Ishikawa (cell line): ENCODE results near the gene SKIC2.

ENCODE experiments used
- CEBPB ChIP-seq: IDR thresholded peaks from 2 replicates; pipeline ENCODE4 v1.6.1; 2012
- CREB1 ChIP-seq: IDR thresholded peaks from 2 replicates; pipeline ENCODE4 v1.6.1; 2012; ENCODE audit warnings: low read depth
- EGR1 ChIP-seq: IDR thresholded peaks from 2 replicates; pipeline ENCODE4 v1.6.1; 2012
- EP300 ChIP-seq: IDR thresholded peaks from 2 replicates; pipeline ENCODE4 v1.6.1; 2012; ENCODE audit warnings: borderline replicate concordance
- FOXM1 ChIP-seq: IDR thresholded peaks from 2 replicates; pipeline ENCODE4 v1.6.1; 2012; ENCODE audit warnings: low read depth, borderline replicate concordance
- NFIC ChIP-seq: IDR thresholded peaks from 2 replicates; pipeline ENCODE4 v1.6.1; 2012
- RAD21 ChIP-seq: IDR thresholded peaks from 2 replicates; pipeline ENCODE4 v1.6.1; 2012; ENCODE audit warnings: low read depth
- TAF1 ChIP-seq: IDR thresholded peaks from 2 replicates; pipeline ENCODE4 v1.6.1; 2012; ENCODE audit warnings: low read depth, mild to moderate bottlenecking
- TCF12 ChIP-seq: IDR thresholded peaks from 2 replicates; pipeline ENCODE4 v1.6.1; 2012; ENCODE audit warnings: low read depth
- TEAD4 ChIP-seq: IDR thresholded peaks from 2 replicates; pipeline ENCODE4 v1.6.1; 2012
- YY1 ChIP-seq: IDR thresholded peaks from 2 replicates; pipeline ENCODE4 v1.6.1; 2012; ENCODE audit warnings: low read depth
- ZBTB7A ChIP-seq: IDR thresholded peaks from 2 replicates; pipeline ENCODE4 v1.6.1; 2012; ENCODE audit warnings: low read depth
- TF ChIP-seq, protein P1 (sequence below): IDR thresholded peaks from 2 replicates; pipeline ENCODE4 v1.6.1; 2012
- TF ChIP-seq, protein P2 (sequence below): IDR thresholded peaks from 2 replicates; pipeline ENCODE4 v1.6.1; 2012; ENCODE audit warnings: low read depth, mild to moderate bottlenecking
- TF ChIP-seq, protein P3 (sequence below): IDR thresholded peaks from 2 replicates; pipeline ENCODE4 v1.6.1; 2012

SKIC2 gene

DNA sequence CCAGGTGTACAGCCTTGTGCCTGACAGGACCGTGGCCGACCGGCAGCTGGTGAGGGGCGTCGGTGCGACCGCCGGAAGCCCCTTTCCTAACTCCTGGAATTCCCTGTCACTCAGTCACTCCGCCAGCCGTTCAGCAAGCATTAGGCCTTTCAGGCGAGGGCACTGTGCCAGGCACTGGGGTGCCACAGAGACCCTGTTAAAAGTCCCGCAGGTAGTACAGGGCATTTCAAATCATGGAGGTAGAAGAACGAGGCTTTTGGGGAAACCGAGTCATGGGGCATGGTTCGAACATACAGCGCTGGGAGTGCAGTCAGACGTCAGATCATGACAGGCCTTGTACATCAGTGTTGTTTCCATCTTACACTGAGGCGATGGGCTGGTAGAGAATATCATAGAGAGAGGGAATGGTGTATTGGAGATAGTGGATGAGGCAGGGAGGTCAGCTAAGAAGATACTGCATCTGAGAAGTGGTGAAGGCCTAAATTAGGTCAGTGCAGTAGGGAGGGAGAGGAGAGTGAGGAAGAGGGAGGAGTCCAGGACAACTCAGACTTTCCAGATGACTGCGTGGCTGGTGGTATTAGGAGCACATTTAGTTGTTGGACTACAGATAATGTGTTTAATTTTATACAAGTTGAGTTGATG lies 13.9 kb downstream of the SKIC2 start:
- no peak for TF ChIP-seq TAF1
- TF ChIP-seq, protein P1, sequence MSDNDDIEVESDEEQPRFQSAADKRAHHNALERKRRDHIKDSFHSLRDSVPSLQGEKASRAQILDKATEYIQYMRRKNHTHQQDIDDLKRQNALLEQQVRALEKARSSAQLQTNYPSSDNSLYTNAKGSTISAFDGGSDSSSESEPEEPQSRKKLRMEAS, result no peak
- no peak for TF ChIP-seq ZBTB7A
- no peak for TF ChIP-seq EGR1
- TF ChIP-seq RAD21, result no peak; the same call in 1 of the 2 replicates
- TF ChIP-seq NFIC, result no peak
- no peak for TF ChIP-seq TCF12
- no peak for TF ChIP-seq FOXM1
- no peak for TF ChIP-seq YY1
- no peak for TF ChIP-seq TEAD4
- TF ChIP-seq, protein P2, sequence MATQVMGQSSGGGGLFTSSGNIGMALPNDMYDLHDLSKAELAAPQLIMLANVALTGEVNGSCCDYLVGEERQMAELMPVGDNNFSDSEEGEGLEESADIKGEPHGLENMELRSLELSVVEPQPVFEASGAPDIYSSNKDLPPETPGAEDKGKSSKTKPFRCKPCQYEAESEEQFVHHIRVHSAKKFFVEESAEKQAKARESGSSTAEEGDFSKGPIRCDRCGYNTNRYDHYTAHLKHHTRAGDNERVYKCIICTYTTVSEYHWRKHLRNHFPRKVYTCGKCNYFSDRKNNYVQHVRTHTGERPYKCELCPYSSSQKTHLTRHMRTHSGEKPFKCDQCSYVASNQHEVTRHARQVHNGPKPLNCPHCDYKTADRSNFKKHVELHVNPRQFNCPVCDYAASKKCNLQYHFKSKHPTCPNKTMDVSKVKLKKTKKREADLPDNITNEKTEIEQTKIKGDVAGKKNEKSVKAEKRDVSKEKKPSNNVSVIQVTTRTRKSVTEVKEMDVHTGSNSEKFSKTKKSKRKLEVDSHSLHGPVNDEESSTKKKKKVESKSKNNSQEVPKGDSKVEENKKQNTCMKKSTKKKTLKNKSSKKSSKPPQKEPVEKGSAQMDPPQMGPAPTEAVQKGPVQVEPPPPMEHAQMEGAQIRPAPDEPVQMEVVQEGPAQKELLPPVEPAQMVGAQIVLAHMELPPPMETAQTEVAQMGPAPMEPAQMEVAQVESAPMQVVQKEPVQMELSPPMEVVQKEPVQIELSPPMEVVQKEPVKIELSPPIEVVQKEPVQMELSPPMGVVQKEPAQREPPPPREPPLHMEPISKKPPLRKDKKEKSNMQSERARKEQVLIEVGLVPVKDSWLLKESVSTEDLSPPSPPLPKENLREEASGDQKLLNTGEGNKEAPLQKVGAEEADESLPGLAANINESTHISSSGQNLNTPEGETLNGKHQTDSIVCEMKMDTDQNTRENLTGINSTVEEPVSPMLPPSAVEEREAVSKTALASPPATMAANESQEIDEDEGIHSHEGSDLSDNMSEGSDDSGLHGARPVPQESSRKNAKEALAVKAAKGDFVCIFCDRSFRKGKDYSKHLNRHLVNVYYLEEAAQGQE, result no peak
- TF ChIP-seq CREB1, result no peak
- no peak for TF ChIP-seq EP300
- TF ChIP-seq, protein P3, sequence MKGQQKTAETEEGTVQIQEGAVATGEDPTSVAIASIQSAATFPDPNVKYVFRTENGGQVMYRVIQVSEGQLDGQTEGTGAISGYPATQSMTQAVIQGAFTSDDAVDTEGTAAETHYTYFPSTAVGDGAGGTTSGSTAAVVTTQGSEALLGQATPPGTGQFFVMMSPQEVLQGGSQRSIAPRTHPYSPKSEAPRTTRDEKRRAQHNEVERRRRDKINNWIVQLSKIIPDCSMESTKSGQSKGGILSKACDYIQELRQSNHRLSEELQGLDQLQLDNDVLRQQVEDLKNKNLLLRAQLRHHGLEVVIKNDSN, result no peak
- TF ChIP-seq CEBPB, result no peak

DNA sequence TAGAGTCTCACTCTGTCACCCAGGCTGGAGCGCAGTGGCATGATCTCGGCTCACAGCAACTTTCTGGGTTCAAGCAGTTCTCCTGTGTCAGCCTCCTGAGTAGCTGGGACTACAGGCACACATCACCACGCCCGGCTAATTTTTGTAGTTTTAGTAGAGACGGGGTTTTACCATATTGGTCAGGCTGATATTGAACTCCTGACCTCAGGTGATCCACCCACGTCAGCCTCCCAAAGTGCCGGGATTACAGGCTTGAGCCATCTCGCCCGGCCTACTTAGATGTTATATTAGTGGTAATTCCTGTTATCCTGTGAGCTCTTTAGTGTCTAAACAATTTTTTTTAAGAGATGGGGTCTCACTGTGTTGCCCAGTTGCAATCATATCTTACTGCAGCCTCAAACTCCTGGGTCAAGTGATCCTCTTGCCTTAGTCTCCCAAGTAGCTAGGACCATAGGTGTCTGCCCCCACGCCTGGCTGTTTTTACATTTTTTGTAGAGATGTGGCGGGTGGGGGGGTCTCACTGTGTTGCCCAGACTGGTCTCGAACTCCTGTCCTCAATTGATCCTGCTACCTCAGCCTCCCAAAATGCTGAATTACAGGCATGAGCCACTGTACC lies 18.9 kb downstream of the SKIC2 start:
- TF ChIP-seq TEAD4 (no peak), ZBTB7A (no peak)
- TF ChIP-seq, protein P2, result no peak

DNA sequence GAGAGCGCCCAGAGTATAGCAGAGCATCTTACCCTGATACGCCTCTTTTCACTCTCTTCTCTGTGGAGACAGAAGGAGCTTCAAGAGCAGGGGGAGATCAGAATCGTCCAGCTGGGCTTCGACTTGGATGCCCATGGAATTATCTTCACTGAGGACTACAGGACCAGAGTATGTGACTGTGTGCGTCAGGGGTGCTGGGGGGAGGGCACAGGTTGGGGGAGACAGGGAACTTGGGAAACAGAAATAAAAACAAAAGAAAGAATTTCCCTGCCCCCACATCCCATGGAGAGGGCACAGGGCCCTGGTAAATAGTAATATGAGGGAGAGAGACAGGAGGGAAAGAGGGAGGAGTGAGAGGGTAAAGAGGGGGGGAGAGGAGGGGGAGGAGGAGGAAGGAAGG lies 19.9 kb downstream of the SKIC2 start:
- TF ChIP-seq, protein P1, result no peak
- TF ChIP-seq CREB1 (no peak), NFIC (no peak), FOXM1 (no peak), CEBPB (no peak), EP300 (no peak), TAF1 (no peak), YY1 (no peak), EGR1 (no peak), TEAD4 (no peak), TCF12 (no peak), ZBTB7A (no peak), RAD21 (no peak)
- TF ChIP-seq, protein P2, result no peak
- TF ChIP-seq, protein P3, result no peak

DNA sequence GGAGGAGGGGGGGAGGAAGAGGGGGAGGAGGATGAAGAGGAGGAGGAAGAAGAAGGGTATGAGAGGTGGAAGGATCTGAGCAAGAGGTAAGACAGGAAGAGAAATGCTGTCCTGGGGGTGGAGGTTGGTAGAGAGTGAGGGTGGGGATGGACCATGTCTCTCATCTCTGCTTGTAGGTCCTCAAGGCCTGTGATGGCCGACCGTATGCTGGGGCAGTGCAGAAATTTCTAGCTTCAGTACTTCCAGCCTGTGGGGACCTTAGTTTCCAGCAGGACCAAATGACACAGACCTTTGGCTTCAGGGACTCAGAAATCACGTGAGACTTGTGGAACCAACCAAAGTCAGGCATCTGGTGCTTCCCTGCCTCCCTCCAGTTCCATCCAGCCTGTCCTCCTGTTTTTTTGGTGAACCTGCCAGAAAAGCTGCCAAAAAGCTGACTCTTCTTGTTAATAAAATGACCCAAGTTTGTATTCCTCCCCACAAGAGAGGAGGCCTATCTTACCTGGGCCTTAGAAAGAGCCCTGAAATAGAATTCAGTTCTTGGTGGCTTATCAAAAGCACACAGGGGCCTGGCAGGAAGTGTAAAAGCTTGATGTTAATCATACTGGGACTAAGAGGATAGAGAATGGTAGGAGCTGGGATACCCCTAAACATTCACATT lies 20.4 kb downstream of the SKIC2 start:
- TF ChIP-seq EP300, result no peak
